GM12865 (cell line): ENCODE data around the gene CNTN6.

ENCODE experiments used
- DNase-seq: peaks from one replicate; pipeline ENCODE4 v3.0.0; 2010; ENCODE audit warnings: low read depth
- H3K4me3 ChIP-seq: 2 replicates; pipeline ENCODE4 v1.5.1; 2011; ENCODE audit warnings: mild to moderate bottlenecking, low read depth, low read length, control low read depth
- CTCF ChIP-seq: IDR thresholded peaks from 2 replicates; pipeline ENCODE4 v1.5.1; 2011; ENCODE audit warnings: low read length, control low read depth, low read depth, inconsistent platforms; ENCODE audit not compliant: insufficient read depth; ENCODE audit errors: missing control alignments

Gene CNTN6

GRCh38 chr3:1191026-1191425 is 98.2 kb downstream of the CNTN6 start:
- no peak overlapping the region for H3K4me3 ChIP-seq
- DNase-seq, result no peak
- no peak for TF ChIP-seq CTCF

DNA sequence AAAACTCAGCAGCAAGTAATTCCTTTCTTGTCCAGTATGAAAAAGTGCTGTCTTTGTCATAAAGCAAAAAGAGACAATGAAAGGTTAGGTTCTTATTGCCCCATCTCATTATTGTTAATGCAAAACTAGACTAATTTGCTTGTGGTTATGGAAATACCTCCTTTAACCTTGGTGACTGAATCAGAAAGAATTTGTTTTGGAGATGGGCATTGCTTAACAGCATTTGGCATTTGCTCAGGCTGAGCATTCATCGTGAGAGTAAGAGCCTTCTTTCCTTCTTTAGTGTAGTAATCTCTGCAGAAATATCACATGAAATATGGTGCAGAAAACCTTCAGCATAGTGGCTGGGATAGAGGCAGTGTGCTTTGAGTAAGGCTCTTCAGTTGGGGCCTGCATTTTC is 103.1 kb downstream of the CNTN6 start:
- DNase-seq, result no peak
- H3K4me3 ChIP-seq, result no peak overlapping the region
- TF ChIP-seq CTCF, result no peak

- no peak overlapping the region for H3K4me3 ChIP-seq
- DNase-seq, result no peak
- TF ChIP-seq CTCF, result no peak
Measured at GRCh38 chr3:1197051-1197450, 104.2 kb downstream of the CNTN6 start.

GRCh38 chr3:1200371-1200770 is 107.5 kb downstream of the CNTN6 start:
- TF ChIP-seq CTCF, result no peak
- no peak for DNase-seq
- H3K4me3 ChIP-seq, result no peak overlapping the region

DNA sequence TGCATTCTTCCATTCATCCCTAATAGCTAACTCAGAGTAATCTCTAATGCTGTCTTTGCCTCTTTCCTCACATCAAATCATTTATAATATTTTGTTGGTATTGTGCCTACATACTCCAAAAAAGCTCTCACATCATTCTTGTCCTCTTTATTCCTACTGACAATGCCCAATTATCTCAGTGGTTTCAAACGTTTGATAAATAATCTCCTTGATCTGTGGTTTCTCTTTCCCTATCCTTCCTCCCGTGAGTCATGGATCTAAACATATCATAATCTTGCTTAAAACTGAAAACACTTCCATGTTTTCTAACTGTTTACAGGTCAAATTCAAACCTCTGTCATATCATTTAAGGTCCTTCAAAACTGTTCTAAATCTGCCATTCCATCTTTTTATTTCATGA is 115.1 kb downstream of the CNTN6 start:
- TF ChIP-seq CTCF, result no peak
- H3K4me3 ChIP-seq, result no peak overlapping the region
- DNase-seq, result no peak

DNA sequence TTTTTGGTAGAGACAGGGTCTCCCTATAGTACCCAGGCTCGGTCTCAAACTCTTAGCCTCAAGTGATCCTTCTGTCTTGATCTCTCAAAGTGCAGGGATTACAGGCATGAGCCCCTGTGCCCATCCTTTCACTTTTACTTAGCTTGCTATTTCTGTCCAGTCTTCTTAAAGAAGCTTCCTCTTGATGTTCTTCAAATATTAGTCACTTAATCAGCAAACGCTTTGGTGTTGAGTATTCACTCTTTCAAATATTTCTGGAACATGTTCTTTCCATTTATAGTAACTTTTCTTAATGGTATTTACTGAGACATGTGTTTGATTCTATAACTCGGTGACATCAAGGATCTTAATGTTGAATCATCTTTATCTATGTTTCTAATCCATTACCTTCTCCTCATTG is 122.1 kb downstream of the CNTN6 start:
- no peak overlapping the region for H3K4me3 ChIP-seq
- no peak for TF ChIP-seq CTCF
- DNase-seq, result no peak

DNA sequence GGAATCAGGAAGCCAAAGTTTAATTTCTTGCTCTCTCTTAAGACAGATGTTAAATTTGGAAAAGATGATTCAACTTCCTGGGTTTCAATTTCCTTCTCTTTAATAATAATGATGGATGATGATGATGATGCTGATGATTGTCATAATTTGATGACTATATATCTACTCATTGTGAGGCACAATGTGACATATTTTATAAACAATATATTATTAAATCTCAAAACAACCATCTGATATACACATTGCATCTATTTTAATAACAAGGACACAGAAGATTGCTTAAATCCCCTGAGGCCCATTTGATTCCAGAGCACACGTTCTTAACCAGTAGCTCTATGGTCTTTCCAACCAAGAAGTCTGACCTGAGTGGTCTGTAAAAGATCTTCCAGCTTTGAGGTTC is 124.0 kb downstream of the CNTN6 start:
- no peak overlapping the region for H3K4me3 ChIP-seq
- TF ChIP-seq CTCF, result no peak
- no peak for DNase-seq
